ENCODE results near the gene SDK1.

The SDK1 gene

DNA sequence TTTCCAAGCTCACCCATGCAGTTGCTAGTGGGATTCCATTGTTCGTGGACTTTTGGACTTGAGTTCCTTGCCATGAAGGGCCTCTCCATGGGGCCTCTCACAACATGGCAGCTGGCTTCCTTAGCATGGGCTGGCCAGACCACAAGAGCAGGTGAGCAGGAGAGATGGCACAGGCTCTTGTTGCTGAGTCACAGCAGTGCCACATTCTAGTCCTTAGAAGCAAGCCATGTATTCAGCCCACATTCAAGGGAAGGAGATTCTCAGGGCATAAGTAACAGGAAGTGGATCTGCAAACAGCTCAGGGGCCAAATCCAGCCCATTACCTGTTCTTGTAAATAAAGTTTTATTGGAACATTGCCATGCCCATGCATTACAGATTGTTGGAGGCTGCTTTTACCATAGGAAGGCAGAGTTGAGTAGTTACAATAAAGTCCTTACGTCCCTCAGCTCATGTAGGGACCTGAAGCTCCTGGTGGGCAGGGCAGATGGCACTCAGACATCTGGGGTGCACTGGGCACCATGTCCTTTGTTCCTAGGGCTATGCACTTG, 899.6 kb downstream of the SDK1 start:
- TF ChIP-seq, protein P1, sequence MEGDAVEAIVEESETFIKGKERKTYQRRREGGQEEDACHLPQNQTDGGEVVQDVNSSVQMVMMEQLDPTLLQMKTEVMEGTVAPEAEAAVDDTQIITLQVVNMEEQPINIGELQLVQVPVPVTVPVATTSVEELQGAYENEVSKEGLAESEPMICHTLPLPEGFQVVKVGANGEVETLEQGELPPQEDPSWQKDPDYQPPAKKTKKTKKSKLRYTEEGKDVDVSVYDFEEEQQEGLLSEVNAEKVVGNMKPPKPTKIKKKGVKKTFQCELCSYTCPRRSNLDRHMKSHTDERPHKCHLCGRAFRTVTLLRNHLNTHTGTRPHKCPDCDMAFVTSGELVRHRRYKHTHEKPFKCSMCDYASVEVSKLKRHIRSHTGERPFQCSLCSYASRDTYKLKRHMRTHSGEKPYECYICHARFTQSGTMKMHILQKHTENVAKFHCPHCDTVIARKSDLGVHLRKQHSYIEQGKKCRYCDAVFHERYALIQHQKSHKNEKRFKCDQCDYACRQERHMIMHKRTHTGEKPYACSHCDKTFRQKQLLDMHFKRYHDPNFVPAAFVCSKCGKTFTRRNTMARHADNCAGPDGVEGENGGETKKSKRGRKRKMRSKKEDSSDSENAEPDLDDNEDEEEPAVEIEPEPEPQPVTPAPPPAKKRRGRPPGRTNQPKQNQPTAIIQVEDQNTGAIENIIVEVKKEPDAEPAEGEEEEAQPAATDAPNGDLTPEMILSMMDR (IDR thresholded peaks at IDR 0.05; ENCODE audit: extremely low read depth, missing control alignments), result no peak
- no peak for DNase-seq (ENCODE audit: low spot score)

DNA sequence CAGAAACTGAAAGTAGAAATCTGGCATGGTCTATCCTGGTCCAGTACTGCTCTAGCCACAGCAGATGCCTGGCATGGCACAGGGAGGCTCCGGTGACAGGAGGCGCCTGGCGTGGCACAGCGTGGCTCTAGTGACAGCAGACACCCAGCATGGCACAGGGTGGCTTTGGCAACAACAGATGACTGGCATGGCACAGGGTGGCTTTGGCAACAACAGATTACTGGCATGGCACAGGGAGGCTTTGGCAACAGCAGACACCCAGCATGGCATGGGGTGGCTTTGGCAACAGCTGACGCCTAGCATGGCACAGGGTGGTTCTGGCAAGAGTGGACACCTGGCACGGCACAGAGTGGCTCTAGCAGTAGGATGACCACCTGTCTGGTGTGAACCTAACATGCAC, 900.5 kb downstream of the SDK1 start:
- TF ChIP-seq, protein P1 (IDR thresholded peaks at IDR 0.05; ENCODE audit: extremely low read depth, missing control alignments), result no peak
- DNase-seq (ENCODE audit: low spot score), result no peak

DNA sequence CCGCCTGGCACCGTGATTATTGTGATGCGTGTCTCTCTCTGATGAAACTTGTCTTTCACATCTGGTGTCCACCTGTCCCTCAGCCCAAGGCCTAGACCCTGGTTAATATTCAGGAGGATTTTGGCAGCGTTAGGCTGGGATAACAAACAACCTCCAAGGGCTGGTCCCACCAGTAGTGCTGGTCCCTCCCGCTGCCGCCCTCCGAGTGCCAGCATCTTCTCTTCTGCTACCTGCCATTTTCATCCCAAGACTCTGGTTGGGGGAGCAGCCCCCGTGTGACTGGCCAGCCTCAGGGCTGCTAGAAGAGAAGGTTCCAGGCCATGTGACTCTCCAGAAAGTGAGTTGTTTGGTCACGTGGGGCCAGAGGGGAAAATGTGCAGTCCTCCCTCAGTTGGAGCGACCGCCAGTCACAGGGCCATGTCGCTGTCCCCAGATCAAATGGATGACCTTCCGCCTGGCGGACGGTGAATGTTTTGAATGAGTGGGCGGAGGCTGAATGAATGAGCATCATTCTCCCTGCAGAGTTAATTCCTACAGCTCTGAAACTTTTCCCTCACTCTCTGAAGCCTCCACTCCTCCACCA, 901.2 kb downstream of the SDK1 start:
- TF ChIP-seq, protein P1 (IDR thresholded peaks at IDR 0.05; ENCODE audit: extremely low read depth, missing control alignments), result no peak
- DNase-seq (ENCODE audit: low spot score), result no peak

DNA sequence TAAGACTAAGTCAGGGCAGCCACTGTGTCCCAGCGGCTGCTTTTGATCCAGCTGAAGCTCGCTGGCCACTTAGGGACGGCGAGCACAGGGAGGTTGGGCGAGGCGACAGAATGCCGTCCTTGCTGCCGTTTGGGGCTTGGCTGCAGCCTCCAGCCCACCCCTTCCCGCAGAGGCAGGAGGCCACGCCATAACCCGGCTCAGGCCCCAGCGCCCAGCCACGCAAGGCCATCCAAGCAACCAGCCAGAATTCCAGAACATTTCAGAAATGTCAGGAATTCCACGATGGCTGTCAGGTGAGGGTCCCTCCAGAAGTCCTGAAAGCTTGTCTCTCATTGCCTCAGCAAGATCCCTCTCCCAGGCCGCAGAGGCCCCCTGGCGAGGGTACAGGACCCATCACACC, 901.9 kb downstream of the SDK1 start:
- no peak for DNase-seq (ENCODE audit: low spot score)
- TF ChIP-seq, protein P1 (IDR thresholded peaks at IDR 0.05; ENCODE audit: extremely low read depth, missing control alignments), result no peak

DNA sequence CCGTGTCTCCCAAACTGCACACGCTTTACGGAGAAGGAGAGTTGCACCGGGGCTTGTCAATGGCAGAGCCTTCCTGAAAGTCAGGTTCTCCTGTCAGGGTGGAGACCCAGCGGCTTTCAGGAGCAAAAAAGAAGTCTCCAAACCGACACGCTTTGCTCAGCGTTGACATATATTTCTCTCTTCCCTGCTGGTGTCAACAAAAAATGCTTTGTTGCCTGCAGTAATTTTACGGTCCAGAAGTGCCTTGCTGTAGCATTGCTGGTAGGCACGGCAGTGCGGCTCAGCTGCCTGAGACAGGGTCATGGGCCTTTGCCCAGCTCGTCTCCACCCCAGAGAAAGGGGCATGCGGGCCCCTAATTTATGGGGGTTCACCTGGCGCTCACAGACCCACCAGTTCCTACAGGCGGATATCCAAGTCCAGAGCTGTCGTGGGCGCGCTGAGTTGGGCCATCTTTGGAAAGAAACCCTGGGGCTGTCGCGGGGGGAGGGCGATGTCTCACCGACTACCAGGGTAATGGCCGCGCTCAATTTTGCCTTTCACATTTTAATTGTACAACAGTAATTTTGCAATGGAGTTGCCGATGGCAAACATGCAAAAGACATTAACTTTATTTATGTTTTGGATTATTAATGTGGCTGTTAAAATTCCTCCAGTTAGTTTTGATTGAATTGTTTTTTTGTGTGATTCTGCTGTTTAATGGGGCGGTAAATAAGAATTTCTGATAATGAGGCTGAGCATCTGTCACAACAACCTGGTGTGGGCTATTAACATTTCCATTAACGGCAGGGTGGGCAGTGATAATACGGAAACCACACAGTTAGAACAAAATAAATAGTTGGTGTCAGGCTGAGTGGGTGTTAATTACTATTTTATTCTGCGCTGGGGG, 902.8 kb downstream of the SDK1 start:
- TF ChIP-seq, protein P1 (IDR thresholded peaks at IDR 0.05; ENCODE audit: extremely low read depth, missing control alignments), result no peak
- DNase-seq (ENCODE audit: low spot score), result no peak

DNA sequence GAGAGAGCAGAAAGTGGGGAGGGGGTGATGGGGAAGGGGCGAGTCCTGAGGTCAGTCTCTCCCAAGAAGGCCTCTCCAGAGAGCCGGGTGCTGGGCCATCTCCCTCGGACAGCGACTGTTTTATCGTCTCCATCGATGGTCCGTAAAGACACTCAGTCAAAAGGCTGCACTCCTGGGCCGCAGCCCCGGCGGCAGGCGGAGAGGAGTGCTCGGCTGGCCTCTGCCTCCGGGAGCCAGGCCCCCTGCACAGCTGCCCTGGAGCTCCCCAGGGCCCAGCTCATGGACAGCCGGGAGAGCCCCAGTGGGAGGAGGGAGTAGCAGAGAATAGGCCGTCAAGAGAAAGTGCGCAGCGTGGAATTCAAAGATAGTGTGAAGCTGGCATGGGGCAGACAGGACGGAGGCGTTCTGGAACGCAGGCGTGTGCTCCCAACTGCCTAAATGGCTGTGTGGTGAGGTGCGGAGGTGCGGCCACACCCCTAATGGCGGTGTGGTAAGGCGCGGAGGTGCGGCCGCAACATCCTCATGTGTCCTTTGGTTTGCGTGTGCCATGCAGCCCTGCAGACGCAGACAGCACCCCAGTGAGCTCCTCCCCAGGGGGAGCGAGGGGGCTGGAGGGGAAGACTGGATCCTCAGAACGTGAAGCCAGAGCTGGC, 903.6 kb downstream of the SDK1 start:
- DNase-seq (ENCODE audit: low spot score), result no peak
- TF ChIP-seq, protein P1 (IDR thresholded peaks at IDR 0.05; ENCODE audit: extremely low read depth, missing control alignments), result no peak

GRCh38 chr7:4205828-4206227, 904.8 kb downstream of the SDK1 start:
- TF ChIP-seq, protein P1 (IDR thresholded peaks at IDR 0.05; ENCODE audit: extremely low read depth, missing control alignments), result no peak
- no peak for DNase-seq (ENCODE audit: low spot score)

All from GM20000 (cell line).